HepG2 (cell line): ENCODE results near the gene TMEM79. TPM values are rescaled to one million over a fixed set of nuclear protein-coding genes. Genes with fewer than 3 reads are reported as not detected.

Experiments used
- AGO1 ChIP-seq: fragments of 200-400 bp; formaldehyde crosslinking; IDR thresholded peaks from 2 replicates; pipeline ENCODE4 v1.6.1; 2017; ENCODE audit warnings: mild to moderate bottlenecking, low read depth, low read length, moderate library complexity; ENCODE audit not compliant: poor library complexity, severe bottlenecking
- ATM ChIP-seq: fragments of 450-650 bp; IDR thresholded peaks from 2 replicates; pipeline ENCODE4 v1.7.1; 2017; ENCODE audit warnings: mild to moderate bottlenecking, borderline replicate concordance
- HNF4G ChIP-seq, 2 experiments: sonication (generic) in 1 of 2; formaldehyde crosslinking in 1 of 2; IDR thresholded peaks; 2 replicates each; pipeline versions ENCODE4 v1.4.0 to v1.6.1; 2011 to 2020; ENCODE audit warnings: borderline replicate concordance in 2 of 2, low read depth in 2 of 2, mild to moderate bottlenecking in 2 of 2, low read length in 1 of 2, missing genetic modification reagents in 1 of 2, moderate library complexity in 1 of 2
- IRF9 ChIP-seq: sonication (generic); formaldehyde crosslinking; IDR thresholded peaks from 2 replicates; pipeline ENCODE4 v1.8.0; 2022; ENCODE audit warnings: missing genetic modification reagents, mild to moderate bottlenecking, borderline replicate concordance
- MEIS1 ChIP-seq: sonication (generic); formaldehyde crosslinking; IDR thresholded peaks from 2 replicates; pipeline ENCODE4 v1.9.0; 2021; ENCODE audit warnings: mild to moderate bottlenecking, missing genetic modification reagents, moderate library complexity, borderline replicate concordance
- MXD3 ChIP-seq: IDR thresholded peaks from 2 replicates; pipeline ENCODE4 v1.6.1; 2016; ENCODE audit warnings: mild to moderate bottlenecking, missing biosample characterization, missing genetic modification reagents
- NR2C2 ChIP-seq: sonication (generic); formaldehyde crosslinking; IDR thresholded peaks from 2 replicates; pipeline ENCODE4 v1.4.0; 2020; ENCODE audit warnings: missing genetic modification reagents, mild to moderate bottlenecking, moderate library complexity, borderline replicate concordance
- PCBP2 ChIP-seq: fragments of 200-400 bp; formaldehyde crosslinking; optimal IDR thresholded peaks from 2 replicates; pipeline ENCODE3; 2018; ENCODE audit warnings: low read length, low read depth; ENCODE audit not compliant: poor library complexity, severe bottlenecking
- RBM22 ChIP-seq: fragments of 200-400 bp; formaldehyde crosslinking; optimal IDR thresholded peaks from 2 replicates; pipeline ENCODE3; 2017; ENCODE audit warnings: mild to moderate bottlenecking, low read length, moderate library complexity
- REL ChIP-seq: sonication (generic); formaldehyde crosslinking; conservative IDR thresholded peaks from 2 replicates; pipeline ENCODE4 v1.8.0; 2022; ENCODE audit warnings: mild to moderate bottlenecking, missing genetic modification reagents, moderate library complexity
- SIN3B ChIP-seq: fragments of 150-350 bp; IDR thresholded peaks from 2 replicates; pipeline ENCODE4 v1.6.1; 2014; ENCODE audit warnings: low read length
- ZBTB38 ChIP-seq: sonication (generic); formaldehyde crosslinking; IDR thresholded peaks from 2 replicates; pipeline ENCODE4 v1.5.1; 2020; ENCODE audit warnings: mild to moderate bottlenecking, missing genetic modification reagents
- ZFP1 ChIP-seq: IDR thresholded peaks from 2 replicates; pipeline ENCODE4 v1.6.1; 2016
- ZNF160 ChIP-seq: sonication (generic); formaldehyde crosslinking; IDR thresholded peaks from 2 replicates; pipeline ENCODE4 v1.8.0; 2022; ENCODE audit warnings: mild to moderate bottlenecking, inconsistent platforms, missing genetic modification reagents
- ZNF235 ChIP-seq: sonication (generic); formaldehyde crosslinking; IDR thresholded peaks from 2 replicates; pipeline ENCODE4 v1.8.1; 2023; ENCODE audit warnings: mild to moderate bottlenecking, missing genetic modification reagents, borderline replicate concordance
- ZNF501 ChIP-seq: sonication (generic); formaldehyde crosslinking; IDR thresholded peaks from 2 replicates; pipeline ENCODE4 v1.5.1; 2020; ENCODE audit warnings: mild to moderate bottlenecking, moderate library complexity, missing genetic modification reagents
- ZNF563 ChIP-seq: sonication (generic); formaldehyde crosslinking; IDR thresholded peaks from 2 replicates; pipeline ENCODE4 v1.8.0; 2022; ENCODE audit warnings: mild to moderate bottlenecking, moderate library complexity, missing genetic modification reagents
- ZNF788 ChIP-seq: sonication (generic); formaldehyde crosslinking; IDR thresholded peaks from 2 replicates; pipeline ENCODE4 v1.5.0; 2020; ENCODE audit warnings: mild to moderate bottlenecking, missing genetic modification reagents, borderline replicate concordance
- polyA plus RNA-seq, 8 experiments: library from polyadenylated mRNA; depleted of rRNA in 3 of 8; stranded (reverse) in 7 of 8; unstranded in 1 of 8; fragments of >200 nt; fragmentation: Illumina TruSeq in 4 of 8; extraction: Trizol in 4 of 8; gene quantifications; 2 replicates each; pipeline versions ENCODE4 v1.2.1 to v1.2.3, GENCODE V29; 2011 to 2016; ENCODE audit warnings: low read depth in 4 of 8, missing spikeins in 1 of 8, mixed read lengths in 1 of 8; ENCODE audit not compliant: insufficient read depth in 1 of 8
- total RNA-seq, 5 experiments: library from RNA; depleted of rRNA; stranded (reverse); fragments of >200 nt; fragmentation: Illumina TruSeq; extraction: Trizol; gene quantifications; 2 replicates each; pipeline ENCODE4 v1.2.3, GENCODE V29; 2016; ENCODE audit warnings: low read depth in 1 of 5
- TF ChIP-seq, protein P1 (sequence below): sonication (generic); formaldehyde crosslinking; IDR thresholded peaks from 2 replicates; pipeline ENCODE4 v1.9.0; 2022; ENCODE audit warnings: low read depth, missing genetic modification reagents
- TF ChIP-seq, protein P2 (sequence below): IDR thresholded peaks from 2 replicates; pipeline ENCODE4 v1.6.1; 2012; ENCODE audit warnings: inconsistent platforms
- TF ChIP-seq, protein P3 (sequence below): sonication (generic); formaldehyde crosslinking; IDR thresholded peaks from 2 replicates; pipeline ENCODE4 v1.4.0; 2020; ENCODE audit warnings: missing genetic modification reagents

TMEM79 gene
- total and polyA plus RNA-seq, 2 of the 13 experiments (the other 11 are each of a cell fraction or from before 2014, with no cell fraction given): 1.2 to 1.9 TPM

DNA sequence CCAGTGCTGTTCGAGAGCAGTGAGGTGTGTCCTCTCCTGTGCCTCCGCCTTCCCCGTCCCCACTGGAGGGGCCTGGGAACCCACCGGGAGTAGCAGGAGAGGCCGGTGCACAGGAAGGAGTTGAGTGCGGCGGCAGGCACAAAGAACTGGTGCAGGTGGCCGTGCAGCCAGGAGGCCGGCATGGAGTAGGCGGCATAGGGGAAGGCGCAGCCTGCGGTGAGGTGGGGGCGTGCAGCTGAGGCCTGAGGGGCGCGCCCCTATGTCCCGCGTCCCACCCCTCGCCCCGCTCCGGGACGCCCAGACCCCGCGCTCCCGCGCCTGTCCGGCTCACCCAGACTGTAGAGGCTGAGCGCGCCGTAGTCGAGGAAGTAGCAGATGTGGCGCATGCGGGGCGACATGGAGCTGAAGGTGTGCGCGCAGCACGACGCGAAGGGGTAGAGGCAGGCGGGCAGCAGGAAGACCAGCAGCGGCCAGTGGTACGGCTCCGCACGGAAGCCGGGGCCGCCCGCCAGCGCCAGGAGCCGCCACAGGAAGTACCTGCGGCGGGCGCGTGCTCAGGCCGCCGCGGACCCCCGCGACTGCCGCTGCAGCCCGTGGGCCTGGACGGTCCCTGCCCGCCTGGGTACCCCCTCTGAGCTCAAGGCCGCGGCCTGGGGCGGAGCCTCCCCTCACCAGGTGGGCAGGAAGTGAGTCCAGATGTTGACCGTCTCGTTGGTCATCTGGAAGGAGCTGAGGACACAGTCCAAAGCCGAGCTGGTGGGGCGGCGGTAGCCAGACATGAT lies 38.5 kb upstream of the TMEM79 start (continued):
- TF ChIP-seq IRF9 (CRISPR knock-in tag) (peak; percentile 81; the same call in 1 of the 2 replicates), ZNF501 (CRISPR knock-in tag) (0 out of 2 replicates have a peak, but pooled peaks have one; percentile 34), ZNF160 (peak; percentile 34; the same call in 1 of the 2 replicates), ZFP1 (CRISPR knock-in tag) (no peak), AGO1 (peak; percentile 91), REL (CRISPR knock-in tag) (peak; percentile 26; the same call in 1 of the 2 replicates), SIN3B (no peak), PCBP2 (no peak), ZNF235 (CRISPR knock-in tag) (0 out of 2 replicates have a peak, but pooled peaks have one; percentile 49), MEIS1 (CRISPR knock-in tag) (no peak), RBM22 (peak; percentile 20), ATM (no peak), ZBTB38 (CRISPR knock-in tag) (peak; percentile 70; the same call in 1 of the 2 replicates), NR2C2 (CRISPR knock-in tag) (0 out of 2 replicates have a peak, but pooled peaks have one; percentile 17), ZNF563 (CRISPR knock-in tag) (peak; percentile 69), HNF4G (IDR thresholded peaks at IDR 0.05; ENCODE audit: borderline replicate concordance, low read depth, low read length) (no peak), HNF4G (CRISPR knock-in tag; IDR thresholded peaks at IDR 0.05; ENCODE audit: borderline replicate concordance, low read depth) (no peak), MXD3 (CRISPR knock-in tag) (0 out of 2 replicates have a peak, but pooled peaks have one; percentile 45), ZNF788 (CRISPR knock-in tag) (0 out of 2 replicates have a peak, but pooled peaks have one; percentile 6)
- TF ChIP-seq, protein P1, sequence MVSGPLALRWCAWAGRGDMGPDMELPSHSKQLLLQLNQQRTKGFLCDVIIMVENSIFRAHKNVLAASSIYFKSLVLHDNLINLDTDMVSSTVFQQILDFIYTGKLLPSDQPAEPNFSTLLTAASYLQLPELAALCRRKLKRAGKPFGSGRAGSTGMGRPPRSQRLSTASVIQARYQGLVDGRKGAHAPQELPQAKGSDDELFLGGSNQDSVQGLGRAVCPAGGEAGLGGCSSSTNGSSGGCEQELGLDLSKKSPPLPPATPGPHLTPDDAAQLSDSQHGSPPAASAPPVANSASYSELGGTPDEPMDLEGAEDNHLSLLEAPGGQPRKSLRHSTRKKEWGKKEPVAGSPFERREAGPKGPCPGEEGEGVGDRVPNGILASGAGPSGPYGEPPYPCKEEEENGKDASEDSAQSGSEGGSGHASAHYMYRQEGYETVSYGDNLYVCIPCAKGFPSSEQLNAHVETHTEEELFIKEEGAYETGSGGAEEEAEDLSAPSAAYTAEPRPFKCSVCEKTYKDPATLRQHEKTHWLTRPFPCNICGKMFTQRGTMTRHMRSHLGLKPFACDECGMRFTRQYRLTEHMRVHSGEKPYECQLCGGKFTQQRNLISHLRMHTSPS: no peak; the same call in 1 of the 2 replicates
- TF ChIP-seq, protein P2, sequence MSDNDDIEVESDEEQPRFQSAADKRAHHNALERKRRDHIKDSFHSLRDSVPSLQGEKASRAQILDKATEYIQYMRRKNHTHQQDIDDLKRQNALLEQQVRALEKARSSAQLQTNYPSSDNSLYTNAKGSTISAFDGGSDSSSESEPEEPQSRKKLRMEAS: peak; percentile 74
- TF ChIP-seq, protein P3, sequence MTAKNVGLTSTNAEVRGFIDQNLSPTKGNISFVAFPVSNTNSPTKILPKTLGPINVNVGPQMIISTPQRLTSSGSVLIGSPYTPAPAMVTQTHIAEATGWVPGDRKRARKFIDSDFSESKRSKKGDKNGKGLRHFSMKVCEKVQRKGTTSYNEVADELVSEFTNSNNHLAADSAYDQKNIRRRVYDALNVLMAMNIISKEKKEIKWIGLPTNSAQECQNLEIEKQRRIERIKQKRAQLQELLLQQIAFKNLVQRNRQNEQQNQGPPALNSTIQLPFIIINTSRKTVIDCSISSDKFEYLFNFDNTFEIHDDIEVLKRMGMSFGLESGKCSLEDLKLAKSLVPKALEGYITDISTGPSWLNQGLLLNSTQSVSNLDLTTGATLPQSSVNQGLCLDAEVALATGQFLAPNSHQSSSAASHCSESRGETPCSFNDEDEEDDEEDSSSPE (CRISPR knock-in tag): peak; percentile 49; the same call in 1 of the 2 replicates
